ENCODE measurements around the gene CCDC85C. TPM values are rescaled to one million over a fixed set of nuclear protein-coding genes. Genes with fewer than 3 reads are reported as not detected.

Gene CCDC85C
- polyA plus RNA-seq, 1 experiment = 11.8 TPM

DNA sequence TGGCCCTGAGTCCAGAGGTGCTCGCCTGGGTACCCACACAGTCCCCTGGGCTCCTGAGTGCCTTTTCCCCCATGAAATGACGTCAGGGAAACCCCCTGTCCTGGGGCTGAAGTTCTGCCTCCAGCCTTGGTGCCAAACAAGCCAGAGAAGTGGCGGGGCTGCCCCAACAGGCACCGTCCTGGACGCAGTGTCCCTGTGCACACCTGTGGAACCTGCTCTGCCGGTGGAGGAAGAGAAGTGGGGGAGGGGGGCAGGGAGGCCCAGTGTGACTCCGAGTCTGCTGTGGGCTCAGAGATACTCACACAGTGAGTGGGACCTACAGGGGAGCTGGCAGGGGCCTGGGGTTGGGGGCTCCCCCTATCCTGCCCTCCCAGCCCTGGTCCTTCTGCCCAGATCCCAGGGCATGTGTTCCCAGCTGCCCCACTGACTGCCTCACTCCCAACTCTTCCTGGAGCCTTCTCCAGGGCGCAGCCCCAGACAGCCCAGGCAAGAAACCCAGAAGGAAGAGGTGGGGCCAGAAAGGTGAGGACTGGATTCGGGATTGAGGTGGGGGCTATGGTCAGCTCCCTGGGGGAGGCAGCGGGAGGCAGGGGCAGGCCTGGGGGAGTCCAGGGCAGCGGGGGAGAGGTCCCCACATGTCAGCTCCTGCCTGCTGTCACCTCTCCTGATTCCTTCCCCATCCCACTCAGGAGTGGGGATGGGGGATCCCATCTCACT is 24.7 kb downstream of the CCDC85C start:
- no peaks in the 10 kb centered on the region for H3K36me3 ChIP-seq (ENCODE audit: control insufficient read depth, insufficient read depth, low read length)
- DNase-seq (ENCODE audit: low read depth) = no peak
- TF ChIP-seq, protein P1, sequence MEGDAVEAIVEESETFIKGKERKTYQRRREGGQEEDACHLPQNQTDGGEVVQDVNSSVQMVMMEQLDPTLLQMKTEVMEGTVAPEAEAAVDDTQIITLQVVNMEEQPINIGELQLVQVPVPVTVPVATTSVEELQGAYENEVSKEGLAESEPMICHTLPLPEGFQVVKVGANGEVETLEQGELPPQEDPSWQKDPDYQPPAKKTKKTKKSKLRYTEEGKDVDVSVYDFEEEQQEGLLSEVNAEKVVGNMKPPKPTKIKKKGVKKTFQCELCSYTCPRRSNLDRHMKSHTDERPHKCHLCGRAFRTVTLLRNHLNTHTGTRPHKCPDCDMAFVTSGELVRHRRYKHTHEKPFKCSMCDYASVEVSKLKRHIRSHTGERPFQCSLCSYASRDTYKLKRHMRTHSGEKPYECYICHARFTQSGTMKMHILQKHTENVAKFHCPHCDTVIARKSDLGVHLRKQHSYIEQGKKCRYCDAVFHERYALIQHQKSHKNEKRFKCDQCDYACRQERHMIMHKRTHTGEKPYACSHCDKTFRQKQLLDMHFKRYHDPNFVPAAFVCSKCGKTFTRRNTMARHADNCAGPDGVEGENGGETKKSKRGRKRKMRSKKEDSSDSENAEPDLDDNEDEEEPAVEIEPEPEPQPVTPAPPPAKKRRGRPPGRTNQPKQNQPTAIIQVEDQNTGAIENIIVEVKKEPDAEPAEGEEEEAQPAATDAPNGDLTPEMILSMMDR (IDR thresholded peaks at IDR 0.05; ENCODE audit: insufficient read depth, low read depth, low read length) = no peak
- ChIA-PET POLR2A (no interaction called here), CTCF (interaction anchor here (1.0 to 1.2 kb wide), 2 partner anchors 51 to 54 kb away, joined by 3 read pairs; no protein-coding TSS in a partner anchor)
- H3K27me3 ChIP-seq (ENCODE audit: control insufficient read depth, insufficient read depth, low read length) = no peaks in the 10 kb centered on the region
- no peak overlapping the region for H3K4me3 ChIP-seq (ENCODE audit: low read depth, low read length)

DNA sequence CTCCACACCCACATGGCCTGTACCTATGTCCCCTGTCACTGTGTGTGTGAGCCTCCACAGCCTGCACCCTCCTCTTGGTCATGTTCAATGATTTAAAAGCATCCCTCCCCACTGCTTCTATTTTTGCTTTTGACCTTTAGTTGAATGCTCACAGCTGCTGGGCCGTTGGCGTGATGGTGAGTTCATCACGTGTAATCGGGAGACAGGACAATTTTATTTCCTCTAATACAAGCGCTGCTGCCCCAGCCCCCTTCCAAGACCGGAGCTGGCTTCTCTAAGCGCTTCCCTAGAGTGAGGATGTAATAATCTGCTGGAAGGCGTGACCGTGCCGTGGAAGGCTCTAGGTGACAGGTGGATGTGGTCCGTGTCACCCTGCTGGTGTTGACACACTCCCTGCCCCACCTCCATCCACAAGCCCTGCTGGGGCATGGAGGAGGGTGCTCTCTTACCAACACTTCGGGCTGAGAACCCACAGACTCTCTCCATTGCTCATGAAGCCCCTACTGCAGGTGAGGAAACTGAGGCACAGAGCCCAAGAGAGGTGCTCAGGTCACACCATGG is 25.4 kb downstream of the CCDC85C start:
- TF ChIP-seq, protein P1 (IDR thresholded peaks at IDR 0.05; ENCODE audit: insufficient read depth, low read depth, low read length) = no peak

DNA sequence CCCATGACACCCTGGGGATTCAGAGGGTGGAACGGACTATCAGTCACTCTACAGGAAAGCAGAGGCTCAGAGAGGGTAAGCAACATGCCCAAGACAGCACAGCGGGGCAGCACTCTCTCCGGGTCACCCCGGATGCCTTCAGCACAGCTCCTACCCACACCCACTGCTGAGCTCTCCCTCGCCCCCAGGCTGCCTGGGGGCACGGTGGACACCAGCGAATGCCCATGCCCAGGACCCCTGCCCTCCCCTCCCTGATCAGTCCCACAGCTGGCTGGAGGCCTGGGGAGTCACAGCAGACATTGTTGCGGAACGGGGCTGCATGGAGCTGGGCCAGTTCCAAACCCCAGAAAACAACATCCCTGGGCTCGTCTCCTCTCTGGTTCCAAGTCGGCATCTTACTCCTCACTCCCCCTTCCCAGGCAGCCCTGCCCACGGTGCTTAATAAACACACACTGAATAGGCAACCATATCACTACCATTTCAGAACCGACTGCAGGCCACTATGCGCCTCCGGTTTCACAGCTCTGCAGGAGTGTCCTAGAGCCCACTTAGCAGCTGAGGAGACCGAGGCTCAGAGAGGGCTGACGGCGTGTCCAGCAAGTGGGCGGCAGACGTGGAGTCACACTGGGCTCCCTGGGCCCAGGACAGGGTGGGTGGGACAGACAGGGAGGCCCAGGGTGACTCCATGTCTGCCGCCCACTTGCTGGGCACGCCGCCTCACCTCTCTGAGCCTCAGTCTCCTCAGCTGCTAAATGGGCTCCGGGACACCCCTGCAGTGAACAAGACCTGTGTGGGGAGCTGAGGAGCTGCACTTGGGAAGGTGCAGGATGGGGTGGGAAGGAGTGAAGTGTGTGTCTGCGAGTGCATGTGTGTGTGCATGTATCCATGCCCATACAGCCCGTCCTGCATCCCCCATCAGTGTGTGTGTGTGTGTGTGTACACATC is 27.0 kb downstream of the CCDC85C start:
- CTCF ChIA-PET = no interaction called here
- DNase-seq (ENCODE audit: low read depth) = no peak
- H3K36me3 ChIP-seq (ENCODE audit: control insufficient read depth, insufficient read depth, low read length) = no peaks in the 10 kb centered on the region
- POLR2A ChIA-PET = no interaction called here
- no peaks in the 10 kb centered on the region for H3K27me3 ChIP-seq (ENCODE audit: control insufficient read depth, insufficient read depth, low read length)
- TF ChIP-seq, protein P1 (IDR thresholded peaks at IDR 0.05; ENCODE audit: insufficient read depth, low read depth, low read length) = no peak
- no peak overlapping the region for H3K4me3 ChIP-seq (ENCODE audit: low read depth, low read length)

More for the DNA sequence above, 25.4 kb downstream of the CCDC85C start:
- CTCF ChIA-PET = interaction anchor here (1.2 kb wide), 1 partner anchor 51 kb away, joined by 3 read pairs; no protein-coding TSS in a partner anchor
- H3K4me3 ChIP-seq (ENCODE audit: low read depth, low read length) = no peak overlapping the region
- POLR2A ChIA-PET = no interaction called here
- no peak for DNase-seq (ENCODE audit: low read depth)
- H3K27me3 ChIP-seq (ENCODE audit: control insufficient read depth, insufficient read depth, low read length) = no peaks in the 10 kb centered on the region
- H3K36me3 ChIP-seq (ENCODE audit: control insufficient read depth, insufficient read depth, low read length) = no peaks in the 10 kb centered on the region

DNA sequence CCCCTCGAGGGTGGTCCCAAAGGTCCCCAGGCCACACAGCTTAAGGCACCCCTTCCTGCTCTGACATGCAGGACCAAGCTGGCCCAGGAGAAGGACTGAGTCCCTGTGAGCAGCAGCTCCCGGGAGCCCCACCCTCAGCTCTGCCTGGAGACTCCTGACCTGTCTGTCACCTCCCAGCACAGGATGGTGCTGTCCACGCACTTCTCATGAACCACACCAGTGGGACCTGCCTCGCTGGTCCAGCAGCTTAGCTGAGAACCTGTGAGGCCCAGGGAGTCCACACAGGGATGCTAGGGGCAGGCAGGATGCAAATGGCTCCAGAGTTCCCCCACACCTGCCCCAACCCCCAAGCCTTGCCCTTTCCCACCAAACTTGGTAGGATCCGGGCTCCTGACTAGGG is 27.7 kb downstream of the CCDC85C start:
- POLR2A ChIA-PET = no interaction called here
- CTCF ChIA-PET = interaction anchor here (0.6 to 2.7 kb wide), 5 partner anchors 8 to 117 kb away, joined by 3 to 8 read pairs (median 4); no protein-coding TSS in a partner anchor

More for the DNA sequence above, 27.7 kb downstream of the CCDC85C start:
- Histone ChIP-seq H3K4me3 (ENCODE audit: low read depth, low read length) (no peak overlapping the region), H3K27me3 (ENCODE audit: control insufficient read depth, insufficient read depth, low read length) (no peaks in the 10 kb centered on the region), H3K36me3 (ENCODE audit: control insufficient read depth, insufficient read depth, low read length) (no peaks in the 10 kb centered on the region)
- TF ChIP-seq, protein P1 (IDR thresholded peaks at IDR 0.05; ENCODE audit: insufficient read depth, low read depth, low read length) = no peak
- DNase-seq (ENCODE audit: low read depth) = no peak

Data from BJ (cell line).